ENCODE measurements around the gene TTC28.

DNA sequence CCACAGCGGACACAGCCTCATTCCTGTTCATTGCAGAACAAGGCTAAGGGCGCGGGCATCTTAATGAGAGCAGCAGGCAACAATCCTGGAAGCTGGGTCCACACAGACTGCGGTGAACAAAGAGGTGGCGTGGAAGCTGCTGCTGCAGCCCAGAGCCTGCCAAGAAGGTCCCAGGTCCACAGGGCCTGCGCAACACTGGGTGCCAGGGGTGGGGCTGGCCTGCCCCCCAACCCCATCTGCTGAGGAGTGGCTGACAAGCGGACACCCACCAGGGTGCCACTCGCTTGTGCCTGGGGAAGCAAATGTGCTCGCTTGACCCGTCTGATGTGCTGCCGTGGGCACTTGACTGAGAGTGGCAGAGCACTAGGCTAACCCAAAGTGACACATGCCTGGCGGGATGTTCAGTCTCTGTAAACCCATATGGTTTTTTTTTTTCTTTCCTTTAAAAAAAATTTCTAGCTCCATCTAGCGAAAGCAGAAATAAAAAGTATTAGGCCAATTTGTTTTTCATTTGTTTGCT lies 677.4 kb downstream of the TTC28 start:
- TF ChIP-seq, protein P1, sequence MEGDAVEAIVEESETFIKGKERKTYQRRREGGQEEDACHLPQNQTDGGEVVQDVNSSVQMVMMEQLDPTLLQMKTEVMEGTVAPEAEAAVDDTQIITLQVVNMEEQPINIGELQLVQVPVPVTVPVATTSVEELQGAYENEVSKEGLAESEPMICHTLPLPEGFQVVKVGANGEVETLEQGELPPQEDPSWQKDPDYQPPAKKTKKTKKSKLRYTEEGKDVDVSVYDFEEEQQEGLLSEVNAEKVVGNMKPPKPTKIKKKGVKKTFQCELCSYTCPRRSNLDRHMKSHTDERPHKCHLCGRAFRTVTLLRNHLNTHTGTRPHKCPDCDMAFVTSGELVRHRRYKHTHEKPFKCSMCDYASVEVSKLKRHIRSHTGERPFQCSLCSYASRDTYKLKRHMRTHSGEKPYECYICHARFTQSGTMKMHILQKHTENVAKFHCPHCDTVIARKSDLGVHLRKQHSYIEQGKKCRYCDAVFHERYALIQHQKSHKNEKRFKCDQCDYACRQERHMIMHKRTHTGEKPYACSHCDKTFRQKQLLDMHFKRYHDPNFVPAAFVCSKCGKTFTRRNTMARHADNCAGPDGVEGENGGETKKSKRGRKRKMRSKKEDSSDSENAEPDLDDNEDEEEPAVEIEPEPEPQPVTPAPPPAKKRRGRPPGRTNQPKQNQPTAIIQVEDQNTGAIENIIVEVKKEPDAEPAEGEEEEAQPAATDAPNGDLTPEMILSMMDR (IDR thresholded peaks at IDR 0.05): no peak
- TF ChIP-seq POLR2AphosphoS5 (IDR thresholded peaks at IDR 0.05) (no peak), POLR2A (IDR thresholded peaks at IDR 0.05; ENCODE audit: low read depth) (no peak)

Measured in esophagus muscularis mucosa (tissue), 3 donors.